Trophoblast cell (in vitro differentiated cells and primary cell): ENCODE data around the gene RTN4.

ENCODE experiments used
- DNase-seq, 2 donors: peaks; one replicate each; pipeline ENCODE4 v3.0.0-alpha.2; 2016
- H2AFZ ChIP-seq: 2 replicates; pipeline ENCODE4 v1.6.1; 2013; ENCODE audit warnings: low read length, moderate library complexity, mild to moderate bottlenecking; ENCODE audit not compliant: insufficient read depth, poor library complexity
- H2AK5ac ChIP-seq: 2 replicates; pipeline ENCODE4 v1.6.1; 2013; ENCODE audit warnings: mild to moderate bottlenecking, low read length
- H2BK120ac ChIP-seq: 2 replicates; pipeline ENCODE4 v1.6.1; 2013; ENCODE audit warnings: low read length, mild to moderate bottlenecking, moderate library complexity; ENCODE audit not compliant: insufficient read depth, poor library complexity
- H2BK12ac ChIP-seq: 2 replicates; pipeline ENCODE4 v1.6.1; 2013; ENCODE audit warnings: mild to moderate bottlenecking, low read length, moderate library complexity
- H2BK5ac ChIP-seq: 2 replicates; pipeline ENCODE4 v1.6.1; 2013; ENCODE audit warnings: low read length, low read depth, moderate library complexity, mild to moderate bottlenecking; ENCODE audit not compliant: poor library complexity
- H3K14ac ChIP-seq: 2 replicates; pipeline ENCODE4 v1.6.1; 2013; ENCODE audit warnings: mild to moderate bottlenecking, low read length
- H3K18ac ChIP-seq: 2 replicates; pipeline ENCODE4 v1.6.1; 2013; ENCODE audit warnings: mild to moderate bottlenecking, low read length
- H3K23ac ChIP-seq: 2 replicates; pipeline ENCODE4 v1.6.1; 2013; ENCODE audit warnings: low read length
- H3K27ac ChIP-seq: 2 replicates; pipeline ENCODE4 v1.5.1; 2013; ENCODE audit warnings: low read depth, mild to moderate bottlenecking, inconsistent platforms, low read length, moderate library complexity
- H3K27me3 ChIP-seq: 2 replicates; pipeline ENCODE4 v1.6.1; 2013; ENCODE audit warnings: inconsistent platforms, mild to moderate bottlenecking, low read length, moderate library complexity; ENCODE audit not compliant: insufficient read depth
- H3K36me3 ChIP-seq, 2 experiments: 1 replicate in 1 of 2; 2 replicates in 1 of 2; pipeline ENCODE4 v1.6.1; 2013; ENCODE audit warnings: low read length in 2 of 2, mild to moderate bottlenecking in 2 of 2, moderate library complexity in 1 of 2; ENCODE audit not compliant: insufficient read depth in 2 of 2, control insufficient read depth in 1 of 2
- H3K4ac ChIP-seq: 2 replicates; pipeline ENCODE4 v1.6.1; 2013; ENCODE audit warnings: low read depth, mild to moderate bottlenecking, low read length, moderate library complexity
- H3K4me1 ChIP-seq, 2 experiments: 1 replicate in 1 of 2; 2 replicates in 1 of 2; pipeline ENCODE4 v1.6.1; 2013; ENCODE audit warnings: low read length in 2 of 2, mild to moderate bottlenecking in 2 of 2, moderate library complexity in 1 of 2; ENCODE audit not compliant: insufficient read depth in 2 of 2, control insufficient read depth in 1 of 2
- H3K4me2 ChIP-seq: 2 replicates; pipeline ENCODE4 v1.6.1; 2013; ENCODE audit warnings: inconsistent platforms, mild to moderate bottlenecking, low read length, moderate library complexity
- H3K4me3 ChIP-seq: 2 replicates; pipeline ENCODE4 v1.5.1; 2013; ENCODE audit warnings: mild to moderate bottlenecking, low read depth, low read length, inconsistent platforms
- H3K79me1 ChIP-seq: one replicate; pipeline ENCODE4 v1.6.1; 2013; ENCODE audit warnings: low read length
- H3K79me2 ChIP-seq: 2 replicates; pipeline ENCODE4 v1.6.1; 2013; ENCODE audit warnings: low read length, mild to moderate bottlenecking; ENCODE audit not compliant: control insufficient read depth, insufficient read depth, poor library complexity
- H3K9ac ChIP-seq: 2 replicates; pipeline ENCODE4 v1.6.1; 2013; ENCODE audit warnings: mild to moderate bottlenecking, low read length
- H3K9me3 ChIP-seq: 2 replicates; pipeline ENCODE4 v1.6.1; 2013; ENCODE audit warnings: low read depth, mild to moderate bottlenecking, control low read depth, inconsistent platforms, low read length; ENCODE audit not compliant: insufficient read depth
- H4K12ac ChIP-seq: 2 replicates; pipeline ENCODE4 v1.6.1; 2013; ENCODE audit warnings: low read depth, mild to moderate bottlenecking, low read length, moderate library complexity
- H4K8ac ChIP-seq: 2 replicates; pipeline ENCODE4 v1.6.1; 2013; ENCODE audit warnings: low read depth, mild to moderate bottlenecking, low read length, moderate library complexity
- H4K91ac ChIP-seq: one replicate; pipeline ENCODE4 v1.6.1; 2013; ENCODE audit warnings: low read depth, mild to moderate bottlenecking, low read length, moderate library complexity
- WGBS: extraction: QIAGEN DNeasy Blood & Tissue Kit; methylation state at CpG from one replicate; pipeline ENCODE4 v1.1.7; 2013; ENCODE audit warnings: missing lambda C conversion rate; ENCODE audit not compliant: insufficient read length, insufficient coverage; ENCODE audit errors: extremely low coverage; 5-methylcytosine and 5-hydroxymethylcytosine counted together

Gene RTN4

DNA sequence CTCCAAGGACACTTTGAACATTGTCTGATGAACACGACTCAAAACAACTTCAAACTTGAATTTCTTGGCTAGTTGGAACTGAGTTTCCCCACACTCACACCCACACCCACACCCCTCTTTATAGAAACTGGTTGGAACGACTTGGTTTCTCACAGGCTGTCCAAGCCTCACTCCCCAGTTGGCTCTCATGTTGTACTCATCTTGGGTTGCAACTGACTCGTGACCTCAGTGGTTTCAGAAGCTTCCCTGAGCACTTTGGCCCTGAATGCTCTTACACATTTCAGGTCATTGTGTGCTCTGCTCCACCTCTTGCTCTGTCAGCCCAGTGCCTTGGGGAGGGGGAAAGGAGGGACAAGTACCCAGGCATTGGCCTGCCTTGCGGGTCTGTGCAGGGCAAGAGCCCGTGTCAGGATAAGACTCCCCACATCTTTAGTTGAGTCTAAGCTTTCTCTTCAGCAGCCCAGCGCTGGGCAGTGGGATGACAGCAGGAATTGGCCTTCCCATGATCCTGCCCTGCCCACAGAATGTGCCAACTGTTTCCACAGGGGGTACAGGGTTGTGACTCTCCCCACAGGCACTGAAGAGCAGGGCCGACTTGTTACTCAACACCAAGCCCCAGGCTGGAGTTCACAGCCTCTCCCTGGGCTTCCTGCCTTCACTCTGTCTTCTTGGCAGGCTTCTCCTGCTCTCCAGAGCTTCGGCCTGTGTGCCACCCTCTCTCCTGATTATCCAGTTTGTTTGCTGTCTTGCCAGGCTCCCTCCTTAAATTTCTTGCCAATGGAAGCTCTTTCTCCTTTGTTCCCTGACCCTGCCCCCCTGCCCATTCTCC lies 104.6 kb downstream of the RTN4 start:
- no peak overlapping the region for H4K8ac ChIP-seq
- no peaks in the 10 kb centered on the region for H3K79me1 ChIP-seq
- H2BK12ac ChIP-seq, result no peak overlapping the region
- no peak overlapping the region for H3K4me2 ChIP-seq
- no peak overlapping the region for H3K9ac ChIP-seq
- H3K14ac ChIP-seq, result no peak overlapping the region
- WGBS, result no CpG with 5 or more reads among the region's 8 CpGs
- H2BK120ac ChIP-seq, result no peak overlapping the region
- H3K27ac ChIP-seq, result no peak overlapping the region
- H2AFZ ChIP-seq, result no peak overlapping the region
- no peak for DNase-seq
- H3K4me1 ChIP-seq, result no peaks in the 10 kb centered on the region
- no peaks in the 10 kb centered on the region for H3K27me3 ChIP-seq
- no peak overlapping the region for H4K12ac ChIP-seq
- H2AK5ac ChIP-seq, result no peak overlapping the region
- no peaks in the 10 kb centered on the region for H3K36me3 ChIP-seq
- no peak overlapping the region for H3K4me3 ChIP-seq
- no peak overlapping the region for H3K4ac ChIP-seq
- H3K23ac ChIP-seq, result no peak overlapping the region
- no peak overlapping the region for H4K91ac ChIP-seq
- no peaks in the 10 kb centered on the region for H3K9me3 ChIP-seq
- H3K79me2 ChIP-seq, result no peaks in the 10 kb centered on the region
- no peak overlapping the region for H2BK5ac ChIP-seq
- H3K18ac ChIP-seq, result no peak overlapping the region

DNA sequence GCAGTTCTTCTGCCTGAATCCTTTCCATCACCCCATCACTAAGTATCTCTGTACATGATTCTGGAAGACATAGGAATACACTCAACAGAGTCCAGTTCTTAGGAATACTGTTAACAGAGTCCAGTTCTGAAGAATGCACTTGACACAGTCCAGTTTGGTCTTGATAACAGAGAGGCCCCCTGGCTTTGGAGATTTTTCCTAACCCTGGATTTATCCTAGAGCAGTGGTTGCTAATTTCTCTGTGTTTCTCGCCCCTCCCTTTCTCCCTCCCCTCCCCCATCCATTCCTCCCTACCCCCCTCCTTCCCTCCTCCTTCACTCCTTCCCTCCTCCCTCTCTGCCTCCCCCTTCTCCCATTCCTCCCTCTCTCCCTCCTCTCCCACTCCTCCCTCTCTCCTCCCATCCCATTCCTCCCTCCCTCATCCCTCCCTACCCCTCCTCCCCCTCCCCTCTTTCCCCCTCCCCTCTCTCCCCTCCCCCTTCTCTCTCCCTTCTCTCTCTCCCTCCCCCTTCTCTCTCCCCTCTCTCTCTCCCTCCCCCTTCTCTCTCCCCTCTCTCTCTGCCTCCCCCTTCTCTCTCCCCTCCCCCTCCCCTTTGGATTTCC lies 105.4 kb downstream of the RTN4 start:
- Histone ChIP-seq H2AFZ (no peak overlapping the region), H3K27ac (no peak overlapping the region), H3K4me1 (no peaks in the 10 kb centered on the region), H3K9me3 (no peaks in the 10 kb centered on the region), H3K79me2 (no peaks in the 10 kb centered on the region), H4K91ac (no peak overlapping the region), H3K79me1 (no peaks in the 10 kb centered on the region), H2AK5ac (no peak overlapping the region), H2BK5ac (no peak overlapping the region), H3K23ac (no peak overlapping the region), H3K9ac (no peak overlapping the region), H3K27me3 (no peaks in the 10 kb centered on the region), H4K8ac (no peak overlapping the region), H2BK120ac (no peak overlapping the region), H3K36me3 (no peaks in the 10 kb centered on the region), H3K4me3 (no peak overlapping the region), H2BK12ac (no peak overlapping the region), H3K14ac (no peak overlapping the region), H3K4me2 (no peak overlapping the region), H3K4ac (no peak overlapping the region), H3K18ac (no peak overlapping the region), H4K12ac (no peak overlapping the region)
- no peak for DNase-seq
- 100% methylated on average over 1 of the region's 1 CpG for WGBS

DNA sequence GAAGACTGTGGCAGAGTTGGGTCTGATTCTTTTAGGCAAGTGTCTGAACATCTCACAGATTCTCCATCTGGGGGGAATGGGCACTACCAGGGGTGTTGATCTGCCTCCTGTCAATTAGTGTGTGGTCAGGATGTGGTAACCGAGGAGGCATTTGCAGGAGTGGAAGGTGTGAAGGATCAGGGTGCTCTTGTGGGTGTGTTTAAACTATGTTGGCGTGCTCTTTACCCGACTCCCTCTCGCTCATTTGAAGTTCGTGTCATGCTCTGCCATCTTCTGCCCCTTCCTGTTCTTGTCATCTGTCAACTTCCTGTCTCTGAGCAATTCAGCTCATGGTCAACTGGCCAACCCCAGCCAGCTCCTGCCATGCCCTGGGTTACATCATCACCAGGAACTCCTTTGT lies 107.9 kb downstream of the RTN4 start:
- H3K4me3 ChIP-seq, result no peak overlapping the region
- no peak overlapping the region for H4K12ac ChIP-seq
- H3K18ac ChIP-seq, result no peak overlapping the region
- no peaks in the 10 kb centered on the region for H3K79me2 ChIP-seq
- no peak overlapping the region for H4K91ac ChIP-seq
- no peak overlapping the region for H2AFZ ChIP-seq
- WGBS, result no CpG with 5 or more reads among the region's 5 CpGs
- H2AK5ac ChIP-seq, result no peak overlapping the region
- no peak overlapping the region for H2BK120ac ChIP-seq
- no peak overlapping the region for H2BK12ac ChIP-seq
- H3K9ac ChIP-seq, result no peak overlapping the region
- no peaks in the 10 kb centered on the region for H3K27me3 ChIP-seq
- H3K4me1 ChIP-seq, result no peaks in the 10 kb centered on the region
- no peak overlapping the region for H3K14ac ChIP-seq
- no peaks in the 10 kb centered on the region for H3K79me1 ChIP-seq
- H3K23ac ChIP-seq, result no peak overlapping the region
- H3K27ac ChIP-seq, result no peak overlapping the region
- H4K8ac ChIP-seq, result no peak overlapping the region
- no peak for DNase-seq
- H3K4ac ChIP-seq, result no peak overlapping the region
- no peak overlapping the region for H2BK5ac ChIP-seq
- H3K9me3 ChIP-seq, result peaks cover 4% of the 10 kb centered on the region
- H3K4me2 ChIP-seq, result no peak overlapping the region
- H3K36me3 ChIP-seq, result no peaks in the 10 kb centered on the region

DNA sequence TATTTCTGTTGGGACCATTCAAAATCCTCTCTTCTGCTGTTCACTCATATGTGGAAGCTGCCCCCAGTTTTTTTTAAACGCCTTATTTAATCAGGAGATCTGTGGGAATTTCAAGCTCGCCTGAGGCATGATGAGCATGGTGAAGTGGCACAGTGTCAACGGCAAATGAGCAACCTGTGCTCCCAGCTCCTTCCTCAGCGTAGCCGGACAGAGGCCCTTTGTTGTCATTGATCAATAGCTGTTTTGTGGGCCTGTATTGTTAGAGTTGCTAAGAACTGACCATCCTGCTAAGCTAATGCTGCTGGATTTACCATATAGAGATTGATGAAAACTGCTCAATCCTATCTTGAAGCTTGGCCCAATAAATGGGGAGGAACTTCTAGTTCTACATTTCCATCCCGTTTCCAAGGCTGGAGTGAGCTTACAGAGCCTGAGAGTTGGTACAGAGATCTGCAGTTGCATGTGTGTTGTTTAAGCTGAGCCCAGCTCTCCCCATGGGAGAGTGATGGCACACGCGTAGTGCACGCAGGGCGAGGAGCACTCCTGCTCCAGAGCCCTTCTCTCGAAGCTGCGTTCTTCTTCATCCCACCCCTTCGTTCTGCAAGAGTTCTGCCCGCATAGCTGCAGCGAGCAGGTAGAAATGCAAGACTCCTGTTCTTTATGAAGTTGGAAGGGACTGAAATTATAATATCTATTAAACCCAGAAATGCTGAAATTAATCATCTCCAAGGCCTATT lies 108.8 kb downstream of the RTN4 start:
- no peak overlapping the region for H3K4ac ChIP-seq
- H3K9me3 ChIP-seq, result peaks cover 4% of the 10 kb centered on the region
- H3K18ac ChIP-seq, result no peak overlapping the region
- no CpG with 5 or more reads among the region's 15 CpGs for WGBS
- no peaks in the 10 kb centered on the region for H3K4me1 ChIP-seq
- H3K9ac ChIP-seq, result no peak overlapping the region
- no peak overlapping the region for H4K8ac ChIP-seq
- no peaks in the 10 kb centered on the region for H3K36me3 ChIP-seq
- no peak overlapping the region for H4K91ac ChIP-seq
- H3K14ac ChIP-seq, result no peak overlapping the region
- DNase-seq, result no peak
- no peak overlapping the region for H3K4me2 ChIP-seq
- no peaks in the 10 kb centered on the region for H3K27me3 ChIP-seq
- H2BK5ac ChIP-seq, result no peak overlapping the region
- no peak overlapping the region for H2BK120ac ChIP-seq
- H3K27ac ChIP-seq, result no peak overlapping the region
- no peak overlapping the region for H2BK12ac ChIP-seq
- H4K12ac ChIP-seq, result no peak overlapping the region
- no peak overlapping the region for H2AK5ac ChIP-seq
- H3K79me1 ChIP-seq, result no peaks in the 10 kb centered on the region
- H3K79me2 ChIP-seq, result no peaks in the 10 kb centered on the region
- no peak overlapping the region for H3K23ac ChIP-seq
- no peak overlapping the region for H3K4me3 ChIP-seq
- H2AFZ ChIP-seq, result no peak overlapping the region
